Cerebellar nuclear complex (tissue), 1 donor: ENCODE data around the gene AFG3L2.

Experiments
- DNase-seq, 2 experiments: peaks; one replicate each; lab custom pipeline; 2025; lab: John Stamatoyannopoulos, UW

Gene AFG3L2

GRCh38 chr18:12325726-12326245 is 51.2 kb downstream of the AFG3L2 start:
- DNase-seq: no peak

GRCh38 chr18:12324991-12325725 is 51.9 kb downstream of the AFG3L2 start:
- DNase-seq: no peak

- DNase-seq: no peak
Observed at GRCh38 chr18:12321333-12321732, 55.7 kb downstream of the AFG3L2 start.

GRCh38 chr18:12318857-12319256 is 58.2 kb downstream of the AFG3L2 start:
- no peak for DNase-seq

GRCh38 chr18:12318334-12318697 is 58.7 kb downstream of the AFG3L2 start:
- DNase-seq: no peak

GRCh38 chr18:12317664-12318333 is 59.2 kb downstream of the AFG3L2 start:
- no peak for DNase-seq

- DNase-seq: no peak
Observed at GRCh38 chr18:12315911-12316310, 61.1 kb downstream of the AFG3L2 start.

GRCh38 chr18:12315490-12315889 is 61.5 kb downstream of the AFG3L2 start:
- DNase-seq: no peak

- DNase-seq: no peak
Observed at GRCh38 chr18:12314591-12315305, 62.3 kb downstream of the AFG3L2 start.

- no peak for DNase-seq
Observed at GRCh38 chr18:12313530-12314245, 63.3 kb downstream of the AFG3L2 start.

- no peak for DNase-seq
Observed at GRCh38 chr18:12312976-12313375, 64.1 kb downstream of the AFG3L2 start.

- no peak for DNase-seq
Observed at GRCh38 chr18:12310762-12311161, 66.3 kb downstream of the AFG3L2 start.

- no peak for DNase-seq
Observed at GRCh38 chr18:12309683-12310198, 67.3 kb downstream of the AFG3L2 start.

GRCh38 chr18:12308386-12309100 is 68.5 kb downstream of the AFG3L2 start:
- no peak for DNase-seq

- DNase-seq: no peak
Observed at GRCh38 chr18:12307701-12308385, 69.2 kb downstream of the AFG3L2 start, which contains the start of gene TUBB6. TSS of gene TUBB6 (plus strand) at chr18:12308241. CDS start at chr18:12308293, 52 bp downstream.

- no peak for DNase-seq
Observed at GRCh38 chr18:12306752-12307700, 70.0 kb downstream of the AFG3L2 start.

GRCh38 chr18:12305930-12306629 is 70.9 kb downstream of the AFG3L2 start:
- no peak for DNase-seq

- no peak for DNase-seq
Observed at GRCh38 chr18:12305211-12305610, 71.8 kb downstream of the AFG3L2 start.
